Measurements from ENCODE around the gene PEX10. TPM values are rescaled to one million over a fixed set of nuclear protein-coding genes. Genes with fewer than 3 reads are reported as not detected.

The PEX10 gene
- total RNA-seq, 1 experiment from 2014 or later: 36.1 TPM

GRCh38 chr1:2381741-2382620, 30.4 kb downstream of the PEX10 start:
- peaks cover 26% of the 10 kb centered on the region for H3K36me3 Mint-ChIP-seq (ENCODE audit: insufficient read depth, unreplicated experiment)
- H3K27me3 Mint-ChIP-seq (ENCODE audit: insufficient read depth, unreplicated experiment): no peaks in the 10 kb centered on the region
- CTCF ChIA-PET: interaction anchor here (0.5 to 6.6 kb wide), 34 partner anchors 9 to 1064 kb away, joined by 3 to 116 read pairs (median 4); partner anchors contain the start of genes FAAP20, MORN1 and RER1
- no peaks in the 10 kb centered on the region for H3K4me1 Mint-ChIP-seq (ENCODE audit: insufficient read depth, unreplicated experiment)
- intact Hi-C loops (cut with micrococcal nuclease): loop anchor here (1.0 kb wide), 3 partner anchors 169 to 187 kb away; no protein-coding TSS in a partner anchor
- BruUV-seq (replicated peaks): no TSS peak
- no peak overlapping the region for H3K4me3 Mint-ChIP-seq (ENCODE audit: unreplicated experiment)
- no peak overlapping the region for H3K27ac Mint-ChIP-seq (ENCODE audit: low read depth, unreplicated experiment)
- DNase-seq (ENCODE audit: unreplicated experiment): peak; percentile 72
- POLR2A ChIA-PET: interaction anchor here (0.7 to 2.8 kb wide), 9 partner anchors 9 to 192 kb away, joined by 3 to 18 read pairs (median 4); partner anchors contain the start of genes FAAP20, MORN1 and RER1
- no peaks in the 10 kb centered on the region for H3K9me3 Mint-ChIP-seq (ENCODE audit: unreplicated experiment)
- TF ChIP-seq, protein P1, sequence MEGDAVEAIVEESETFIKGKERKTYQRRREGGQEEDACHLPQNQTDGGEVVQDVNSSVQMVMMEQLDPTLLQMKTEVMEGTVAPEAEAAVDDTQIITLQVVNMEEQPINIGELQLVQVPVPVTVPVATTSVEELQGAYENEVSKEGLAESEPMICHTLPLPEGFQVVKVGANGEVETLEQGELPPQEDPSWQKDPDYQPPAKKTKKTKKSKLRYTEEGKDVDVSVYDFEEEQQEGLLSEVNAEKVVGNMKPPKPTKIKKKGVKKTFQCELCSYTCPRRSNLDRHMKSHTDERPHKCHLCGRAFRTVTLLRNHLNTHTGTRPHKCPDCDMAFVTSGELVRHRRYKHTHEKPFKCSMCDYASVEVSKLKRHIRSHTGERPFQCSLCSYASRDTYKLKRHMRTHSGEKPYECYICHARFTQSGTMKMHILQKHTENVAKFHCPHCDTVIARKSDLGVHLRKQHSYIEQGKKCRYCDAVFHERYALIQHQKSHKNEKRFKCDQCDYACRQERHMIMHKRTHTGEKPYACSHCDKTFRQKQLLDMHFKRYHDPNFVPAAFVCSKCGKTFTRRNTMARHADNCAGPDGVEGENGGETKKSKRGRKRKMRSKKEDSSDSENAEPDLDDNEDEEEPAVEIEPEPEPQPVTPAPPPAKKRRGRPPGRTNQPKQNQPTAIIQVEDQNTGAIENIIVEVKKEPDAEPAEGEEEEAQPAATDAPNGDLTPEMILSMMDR (IDR thresholded peaks at IDR 0.05; ENCODE audit: unreplicated experiment): peak; percentile 91

- Mint-ChIP-seq H3K36me3 (ENCODE audit: insufficient read depth, unreplicated experiment) (peaks cover 18% of the 10 kb centered on the region), H3K27me3 (ENCODE audit: insufficient read depth, unreplicated experiment) (no peaks in the 10 kb centered on the region), H3K9me3 (ENCODE audit: unreplicated experiment) (no peaks in the 10 kb centered on the region), H3K4me3 (ENCODE audit: unreplicated experiment) (no peak overlapping the region), H3K4me1 (ENCODE audit: insufficient read depth, unreplicated experiment) (no peaks in the 10 kb centered on the region), H3K27ac (ENCODE audit: low read depth, unreplicated experiment) (no peak overlapping the region)
- no peak for DNase-seq (ENCODE audit: unreplicated experiment)
- intact Hi-C loops (cut with micrococcal nuclease): loop anchor here (1.0 kb wide), 2 partner anchors 168 to 186 kb away; no protein-coding TSS in a partner anchor
- CTCF ChIA-PET: interaction anchor here (0.5 to 6.6 kb wide), 32 partner anchors 8 to 1065 kb away, joined by 3 to 116 read pairs (median 4); partner anchors contain the start of genes FAAP20, MORN1 and RER1
- no TSS peak for BruUV-seq (replicated peaks)
- POLR2A ChIA-PET: interaction anchor here (0.6 to 2.8 kb wide), 9 partner anchors 10 to 191 kb away, joined by 3 to 18 read pairs (median 4); partner anchors contain the start of genes FAAP20, MORN1 and RER1
- TF ChIP-seq, protein P1 (IDR thresholded peaks at IDR 0.05; ENCODE audit: unreplicated experiment): no peak
Observed at GRCh38 chr1:2380816-2381591, 31.4 kb downstream of the PEX10 start.

- no peak for DNase-seq (ENCODE audit: unreplicated experiment)
- Mint-ChIP-seq H3K9me3 (ENCODE audit: unreplicated experiment) (no peaks in the 10 kb centered on the region), H3K27ac (ENCODE audit: low read depth, unreplicated experiment) (no peak overlapping the region), H3K4me3 (ENCODE audit: unreplicated experiment) (no peak overlapping the region), H3K27me3 (ENCODE audit: insufficient read depth, unreplicated experiment) (no peaks in the 10 kb centered on the region), H3K4me1 (ENCODE audit: insufficient read depth, unreplicated experiment) (no peaks in the 10 kb centered on the region), H3K36me3 (ENCODE audit: insufficient read depth, unreplicated experiment) (peaks cover 15% of the 10 kb centered on the region)
- intact Hi-C loops (cut with micrococcal nuclease): no loop called here
- CTCF ChIA-PET: interaction anchor here (0.6 to 6.6 kb wide), 2 partner anchors 127 to 183 kb away, joined by 3 to 116 read pairs; partner anchors contain the start of gene FAAP20
- POLR2A ChIA-PET: interaction anchor here (0.6 kb wide), 1 partner anchor 170 kb away, joined by 3 read pairs; no protein-coding TSS in a partner anchor
- TF ChIP-seq, protein P1 (IDR thresholded peaks at IDR 0.05; ENCODE audit: unreplicated experiment): no peak
- no TSS peak for BruUV-seq (replicated peaks)
Observed at GRCh38 chr1:2379733-2380404, 32.5 kb downstream of the PEX10 start.
